ENCODE data around the gene RGS7.
"Not testable (repeated sequence)": the region's sequence is repeated elsewhere in the genome, so short reads cannot be mapped to it uniquely, and the experiment has no call there.

RGS7 gene

DNA sequence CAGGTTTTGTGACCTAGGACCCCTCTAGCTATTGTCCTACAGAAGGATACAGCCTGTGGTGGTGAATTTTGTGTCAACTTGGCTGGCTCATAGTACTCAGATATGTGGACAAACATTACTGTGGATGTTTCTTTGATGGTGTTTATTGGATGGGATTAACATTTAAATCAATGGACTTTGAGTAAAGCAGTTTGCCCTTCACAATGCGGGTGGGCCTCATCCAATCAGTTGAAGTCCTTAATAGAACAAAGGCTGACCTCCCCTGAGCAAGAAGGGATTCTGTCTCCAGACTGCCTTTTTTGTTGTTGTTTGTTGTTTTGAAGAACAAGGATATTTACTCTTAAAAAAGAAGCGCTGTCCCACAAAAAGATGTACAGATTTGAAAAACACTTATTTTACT lies 535.1 kb downstream of the RGS7 start:
- DNase-seq, result no peak

DNA sequence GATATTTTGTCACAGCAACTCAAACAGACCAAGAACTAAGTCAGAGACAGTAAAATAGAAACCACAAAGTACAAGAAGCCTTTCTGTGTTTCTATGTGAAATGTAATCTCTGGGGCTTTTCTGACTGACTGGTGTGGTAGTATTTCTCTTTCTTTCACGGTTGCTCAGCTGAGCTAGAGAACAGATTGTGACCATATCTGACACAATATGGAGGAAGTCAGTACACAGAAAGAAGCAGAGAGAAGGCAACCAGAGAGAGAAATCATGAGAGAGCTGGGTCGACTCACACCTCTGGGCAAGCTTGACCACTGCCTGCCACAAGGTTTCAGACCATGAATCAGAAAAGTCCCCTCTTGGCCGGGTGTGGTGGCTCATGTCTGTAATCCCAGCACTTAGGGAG lies 536.2 kb downstream of the RGS7 start:
- no peak for DNase-seq

DNA sequence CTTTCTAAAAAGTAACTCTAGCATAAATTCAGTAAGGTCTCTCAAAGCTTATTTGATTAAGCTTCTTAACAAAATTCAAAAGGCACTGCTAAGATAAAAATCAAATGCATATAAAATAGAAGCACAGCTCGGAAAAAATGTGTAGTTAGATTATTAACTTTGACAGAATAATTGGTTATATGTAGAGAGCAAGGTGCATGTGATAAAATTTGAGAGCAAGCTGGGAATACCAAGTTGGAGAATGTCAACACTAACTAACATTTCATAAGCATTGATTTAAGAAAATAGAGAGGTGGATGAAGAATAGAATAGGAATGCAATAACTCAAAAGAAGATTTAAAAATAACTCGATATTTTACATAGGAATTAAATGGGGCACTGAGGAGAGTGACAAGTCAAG lies 540.5 kb downstream of the RGS7 start:
- no peak for DNase-seq

DNA sequence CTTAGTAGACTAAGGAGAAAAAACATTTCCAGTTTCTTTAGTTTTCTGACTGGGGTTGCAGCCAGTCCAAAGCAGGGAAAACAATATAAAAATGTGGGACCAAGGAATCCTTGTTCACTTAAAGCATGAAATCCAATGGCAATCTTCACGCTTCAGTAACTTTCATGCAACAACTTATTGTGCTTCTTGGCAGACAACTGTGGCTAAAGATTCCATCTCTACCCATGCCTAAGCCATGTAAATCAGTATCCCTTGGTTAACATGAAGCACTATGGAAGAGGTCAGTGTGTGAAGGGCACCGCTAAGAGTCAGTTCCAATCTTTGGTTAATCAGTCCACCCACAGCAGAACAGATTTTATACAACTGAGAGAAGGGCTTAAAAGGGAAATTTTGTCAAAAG lies 543.3 kb downstream of the RGS7 start:
- no peak for DNase-seq

GRCh38 chr1:240811256-240811655 lies 545.7 kb downstream of the RGS7 start:
- no peak for DNase-seq

- no peak for DNase-seq
Measured at GRCh38 chr1:240808381-240808780, 548.6 kb downstream of the RGS7 start.

GRCh38 chr1:240806200-240806745 lies 550.7 kb downstream of the RGS7 start:
- no peak for DNase-seq

- no peak for DNase-seq
Measured at GRCh38 chr1:240804475-240804874, 552.5 kb downstream of the RGS7 start.

GRCh38 chr1:240803151-240803550 lies 553.9 kb downstream of the RGS7 start:
- no peak for DNase-seq

DNA sequence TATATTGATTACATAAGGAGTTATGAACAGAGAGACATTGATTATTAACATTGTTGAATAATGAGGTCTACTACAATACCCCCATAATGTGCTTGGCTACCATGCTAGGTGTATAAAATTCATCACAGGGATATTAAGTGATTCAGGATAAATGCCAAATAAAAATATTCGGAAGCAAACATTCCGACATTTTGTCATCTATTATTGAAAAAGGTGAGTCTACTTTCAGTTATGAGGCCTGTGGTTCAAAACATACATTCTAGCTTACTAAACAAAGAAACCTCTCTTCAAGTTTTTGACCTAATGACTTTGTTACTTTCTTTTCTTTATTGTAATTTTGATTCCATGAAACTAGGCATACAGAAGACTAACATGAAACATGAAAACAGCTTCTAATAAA lies 554.7 kb downstream of the RGS7 start:
- DNase-seq, result no peak

DNA sequence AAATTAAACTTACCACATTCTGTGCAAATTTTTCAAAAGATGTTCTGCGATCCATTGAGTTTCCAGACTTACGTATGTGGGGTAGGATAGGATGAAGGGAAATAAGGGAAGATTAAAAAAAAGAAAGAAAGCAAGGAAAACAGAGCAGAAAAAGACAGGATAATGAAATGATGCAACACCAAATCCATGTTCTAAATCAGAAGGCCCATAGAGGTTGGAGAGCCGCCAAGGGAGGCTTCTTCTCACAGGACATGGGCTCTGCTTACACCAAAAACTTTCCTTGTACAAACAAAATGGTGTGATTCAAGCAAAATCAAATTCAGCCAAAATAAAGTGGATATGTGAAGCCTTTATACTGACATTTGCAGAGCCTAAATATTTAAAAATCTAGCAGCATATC lies 555.6 kb downstream of the RGS7 start:
- DNase-seq, result no peak

DNA sequence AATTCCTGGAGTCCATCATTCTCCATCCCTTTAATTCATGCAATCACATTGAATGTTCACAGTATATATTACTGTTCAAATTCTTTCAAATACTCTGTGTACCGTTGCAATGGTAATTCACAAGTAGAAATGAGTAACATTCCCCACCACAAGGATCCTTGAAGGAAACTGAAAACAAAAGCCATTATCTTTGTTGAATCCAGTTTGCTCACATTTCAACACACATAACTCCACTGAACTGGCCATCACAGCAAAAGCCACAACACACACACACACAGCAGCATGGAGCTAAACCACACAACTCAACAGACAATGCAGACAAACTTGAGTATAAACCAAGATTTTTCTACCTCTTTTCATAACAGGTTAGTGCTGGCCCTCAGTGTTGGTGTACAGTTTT lies 556.7 kb downstream of the RGS7 start:
- no peak for DNase-seq

DNA sequence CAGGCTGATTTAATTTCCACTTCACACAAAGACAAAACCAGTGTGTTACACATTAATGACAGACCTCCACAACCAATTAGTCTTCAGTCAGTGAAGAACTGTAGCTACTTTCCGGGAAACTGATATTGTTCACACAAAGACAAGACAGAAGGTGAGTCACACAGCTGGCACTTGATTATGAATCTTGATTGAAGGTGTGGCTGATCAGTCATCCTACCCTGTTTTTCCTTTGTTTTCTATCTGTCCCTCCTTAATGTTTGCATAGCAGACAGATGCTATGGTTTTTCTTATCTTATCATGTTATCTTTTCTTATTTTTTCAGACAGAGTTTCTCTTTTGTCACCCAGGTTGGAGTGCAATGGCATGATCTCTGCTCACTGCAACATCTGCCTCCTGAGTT lies 560.0 kb downstream of the RGS7 start:
- DNase-seq, result no peak

DNA sequence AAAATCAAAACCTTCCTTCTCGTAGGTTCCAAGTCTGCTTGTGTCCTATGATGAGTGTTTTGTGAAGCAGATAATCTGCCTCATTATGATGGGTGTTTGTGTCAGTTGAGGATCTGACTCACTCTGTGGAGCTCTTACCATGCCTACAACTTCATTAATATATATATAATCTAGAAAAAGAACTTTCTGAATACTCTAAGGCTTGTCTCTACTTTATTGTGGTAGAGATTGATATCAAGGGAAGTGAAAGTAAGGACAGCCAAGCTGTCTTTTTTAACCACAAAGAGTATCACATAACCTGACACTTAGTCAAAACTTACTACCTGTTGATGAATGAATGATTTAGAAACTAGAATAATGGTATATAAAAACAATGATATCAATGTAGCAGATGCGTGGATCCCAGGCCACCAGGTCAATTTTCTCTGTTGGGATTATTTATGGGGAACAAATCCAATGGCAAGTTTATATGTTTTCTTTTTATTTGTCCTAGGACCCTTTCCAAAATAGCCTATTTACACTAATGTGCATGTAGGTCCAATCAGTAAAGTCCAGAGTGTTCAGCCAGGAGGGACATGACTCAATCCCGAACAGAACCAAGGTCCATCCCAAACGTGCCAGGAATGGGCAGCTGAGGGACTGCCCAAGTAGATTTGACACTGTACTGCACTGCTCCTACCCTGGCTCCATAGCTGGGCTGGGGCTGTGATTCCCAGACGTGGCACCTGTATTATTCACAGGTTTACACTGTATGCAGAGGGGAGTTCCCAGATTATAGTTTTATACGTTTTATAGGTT lies 562.8 kb downstream of the RGS7 start:
- DNase-seq, result no peak

DNA sequence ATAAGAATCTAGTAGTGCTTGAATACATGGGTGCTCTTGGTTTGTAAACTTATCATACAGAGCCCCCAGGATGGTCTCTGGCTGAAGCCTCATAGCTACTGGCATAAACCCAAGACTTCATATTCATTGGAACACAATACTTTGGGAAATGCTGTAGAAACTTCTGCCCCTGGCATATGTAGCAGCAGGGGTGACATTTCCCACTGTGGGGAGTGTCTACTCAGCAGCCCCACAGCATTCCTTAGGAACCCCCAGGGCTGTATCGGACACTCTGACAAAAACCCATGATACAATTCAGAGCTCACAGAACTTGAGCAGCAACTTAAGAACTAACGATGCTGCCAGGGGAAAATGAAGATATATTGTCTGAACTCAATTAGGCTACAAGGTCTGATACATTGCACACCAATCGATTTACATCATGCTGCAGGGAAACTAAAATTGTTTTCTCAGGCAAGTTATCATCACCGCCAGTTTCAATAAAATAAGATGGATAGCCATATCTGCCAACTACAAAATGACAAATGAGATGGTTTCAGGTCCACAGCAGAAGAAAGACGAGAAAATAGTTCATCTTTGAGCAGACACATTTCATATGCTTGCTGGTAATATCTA lies 564.0 kb downstream of the RGS7 start:
- DNase-seq, result no peak

- DNase-seq, result no peak
Measured at GRCh38 chr1:240790856-240791255, 566.1 kb downstream of the RGS7 start.

GRCh38 chr1:240786880-240787279 lies 570.1 kb downstream of the RGS7 start:
- DNase-seq, result no peak

DNA sequence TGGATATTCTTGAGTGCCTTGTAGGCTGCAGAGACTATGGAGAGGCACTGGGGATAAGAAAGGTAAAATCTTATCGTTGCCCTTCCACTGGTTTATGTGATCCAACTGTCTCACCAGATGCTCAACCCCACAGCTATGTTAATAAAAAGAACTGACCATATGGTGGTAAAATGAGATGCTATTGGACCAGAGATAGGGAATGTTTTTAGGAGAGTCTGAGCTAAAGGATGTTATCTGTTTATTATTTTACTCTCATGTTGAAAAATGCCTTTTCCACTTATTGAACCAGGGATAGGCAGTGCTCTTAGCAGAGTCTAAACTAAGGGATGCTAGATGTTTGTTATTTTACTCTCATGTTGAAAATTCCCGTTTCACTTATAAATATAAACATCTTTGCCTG lies 572.2 kb downstream of the RGS7 start:
- no peak for DNase-seq

DNA sequence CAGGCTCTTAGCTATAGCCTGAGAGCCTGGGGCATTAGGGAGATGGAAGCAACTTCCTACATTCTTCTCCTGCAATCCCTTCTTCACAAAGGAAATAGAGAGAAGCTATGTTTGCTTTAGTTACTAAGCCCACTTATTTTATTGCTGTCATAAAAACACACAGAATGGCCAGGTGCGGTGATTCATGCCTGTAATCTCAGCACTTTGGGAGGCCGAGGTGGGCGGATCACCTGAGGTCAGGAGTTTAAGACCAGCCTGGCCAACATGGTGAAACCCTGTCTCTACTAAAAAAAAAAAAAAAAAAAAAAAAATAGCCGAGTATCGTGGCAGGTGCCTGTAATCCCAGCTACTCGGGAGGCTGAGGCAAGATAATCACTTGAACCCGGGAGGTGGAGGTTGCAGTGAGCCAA lies 573.3 kb downstream of the RGS7 start:
- not testable (repeated sequence) for DNase-seq

DNA sequence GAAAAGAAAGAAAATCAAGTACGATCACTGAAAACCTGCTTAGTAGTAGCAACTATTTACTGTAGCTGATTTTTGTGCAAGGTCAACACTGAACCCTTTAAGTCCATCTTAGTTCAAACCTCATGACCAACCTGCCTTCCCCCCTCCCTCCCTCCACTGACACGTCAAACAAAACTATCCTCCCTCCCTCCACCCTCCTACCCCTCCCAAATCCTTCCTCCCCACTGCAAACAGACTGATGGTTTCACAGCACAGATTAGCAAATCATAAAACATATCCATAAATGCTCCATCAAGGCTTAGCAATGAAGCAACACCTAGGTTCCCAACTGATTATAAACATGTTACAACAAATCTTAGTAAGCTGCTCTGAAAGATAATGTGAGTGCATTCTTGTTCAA lies 580.8 kb downstream of the RGS7 start:
- DNase-seq, result no peak

DNA sequence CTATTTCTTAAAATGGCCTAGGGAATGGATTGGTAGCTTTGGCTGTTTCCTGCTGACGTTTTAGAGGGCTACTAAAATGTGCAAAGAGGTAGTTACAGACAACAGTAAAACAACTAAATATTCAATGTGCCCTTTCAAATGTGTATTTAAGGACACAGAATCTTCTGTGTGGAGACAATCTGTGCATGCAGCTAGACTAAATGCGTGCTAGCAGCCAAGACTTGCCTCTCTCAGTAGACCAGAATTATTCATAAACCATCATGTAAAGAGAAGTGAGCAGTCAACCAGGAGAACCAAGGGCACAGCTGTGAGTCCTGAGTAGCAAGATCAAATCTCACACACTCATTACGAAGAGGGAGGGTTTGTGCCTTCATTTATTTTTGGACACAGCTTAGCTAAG lies 584.9 kb downstream of the RGS7 start:
- no peak for DNase-seq

- DNase-seq, result no peak
Measured at GRCh38 chr1:240771450-240771849, 585.6 kb downstream of the RGS7 start.

DNA sequence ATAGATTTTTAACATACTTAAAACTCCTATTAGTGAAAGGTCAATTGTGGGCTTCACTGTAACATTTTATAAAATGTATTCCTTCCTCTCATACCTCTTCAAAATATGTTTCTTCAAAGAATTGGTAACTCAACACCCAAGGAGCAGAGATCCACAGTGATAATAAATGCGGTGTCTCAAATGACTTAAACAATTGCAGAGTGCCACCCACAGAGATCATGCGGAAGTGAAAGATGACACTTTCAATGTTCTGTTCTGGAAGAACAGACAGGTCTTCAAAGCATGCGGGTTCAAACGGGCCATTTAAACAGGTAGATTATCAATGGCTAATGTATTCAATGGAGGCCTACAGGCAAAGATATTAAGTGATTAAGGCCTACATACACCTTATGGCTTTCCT lies 588.0 kb downstream of the RGS7 start:
- DNase-seq, result no peak

- DNase-seq, result no peak
Measured at GRCh38 chr1:240766831-240767230, 590.2 kb downstream of the RGS7 start.

Measured in T-helper 9 cell (primary cell).